HG03135 (cell line): ENCODE data around the gene SRGN.
"Not testable (repeated sequence)": the region's sequence is repeated elsewhere in the genome, so short reads cannot be mapped to it uniquely, and the experiment has no call there.

ENCODE experiments used
- ATAC-seq: cut with Tn5 transposase; IDR thresholded peaks from one replicate; pipeline ENCODE4 v1.9.1; 2021; ENCODE audit warnings: mild to moderate bottlenecking, moderate library complexity; ENCODE audit not compliant: unreplicated experiment

SRGN gene

GRCh38 chr10:69087590-69088470 is at the start of gene SRGN:
Gene SRGN (plus strand): TSS chr10:69088103. CDS start chr10:69088158, 55 bp downstream.
- ATAC-seq = peak; percentile 50

- ATAC-seq = not testable (repeated sequence)
Measured at GRCh38 chr10:69040904-69041303, 47.0 kb upstream of the SRGN start.

- ATAC-seq = no peak
Measured at GRCh38 chr10:69042417-69042816, 45.5 kb upstream of the SRGN start.

DNA sequence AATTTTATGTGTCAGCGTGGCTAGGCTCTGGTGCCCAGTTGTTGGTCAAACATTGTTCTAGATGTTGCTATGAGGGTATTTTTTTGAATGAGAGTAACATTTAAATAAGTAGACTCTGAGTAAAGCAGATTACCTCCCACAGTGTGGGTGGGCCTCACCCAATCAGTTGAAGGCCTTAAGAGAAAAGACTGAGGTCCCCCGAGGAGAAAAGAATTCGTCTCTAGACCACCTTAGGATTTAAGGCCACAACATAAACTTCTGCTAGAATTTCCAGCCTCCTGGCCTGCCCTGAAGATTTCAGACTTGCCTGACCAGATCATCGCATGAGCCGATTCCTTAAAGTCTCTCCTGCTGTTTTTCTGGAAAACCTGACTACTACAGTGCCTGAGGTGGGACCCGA is 45.1 kb upstream of the SRGN start:
- ATAC-seq = no peak

- no peak for ATAC-seq
Measured at GRCh38 chr10:69043931-69044531, 43.9 kb upstream of the SRGN start.

- no peak for ATAC-seq
Measured at GRCh38 chr10:69044546-69044945, 43.4 kb upstream of the SRGN start.

DNA sequence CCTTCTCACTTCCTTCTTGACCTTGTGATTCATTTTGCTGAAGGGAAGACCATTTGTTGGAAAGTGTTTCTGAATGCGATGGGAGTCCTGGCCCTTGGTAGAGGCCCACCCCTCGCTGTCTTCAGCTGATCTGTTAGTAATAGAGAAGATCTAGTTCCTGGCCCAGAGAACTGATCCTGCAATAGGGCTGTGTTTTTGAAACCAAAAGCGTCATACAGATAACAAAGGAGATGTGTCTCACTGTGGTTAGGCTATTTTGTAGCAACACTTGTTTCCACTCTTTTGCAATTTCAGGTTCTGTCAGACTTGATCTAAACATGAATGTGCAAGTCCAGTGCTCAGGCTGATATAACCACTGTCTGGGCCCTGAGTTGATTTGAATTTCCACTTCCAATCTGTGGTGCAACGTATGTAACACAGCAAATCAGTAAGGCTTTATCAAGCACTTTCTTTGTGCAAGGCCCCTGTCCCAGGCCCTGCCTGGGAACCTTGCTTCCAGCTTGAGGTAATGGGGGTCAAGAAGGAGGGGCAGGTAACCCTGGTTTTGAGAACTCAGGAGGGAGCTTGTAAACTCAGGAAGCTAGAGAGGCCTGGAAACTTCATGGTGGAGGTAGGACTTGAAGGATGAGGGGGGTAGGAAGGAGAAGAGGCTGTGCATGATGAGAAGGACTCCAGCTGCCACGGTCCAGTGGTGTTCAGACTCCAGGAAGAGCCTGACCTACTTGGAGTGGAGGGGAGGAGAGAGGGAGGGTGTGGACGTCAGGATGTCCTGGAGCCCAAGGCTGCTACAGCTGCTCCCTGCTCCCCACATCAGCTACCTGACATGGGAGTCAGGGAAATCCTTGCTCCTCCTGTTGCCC is 42.2 kb upstream of the SRGN start:
- peak; percentile 70 for ATAC-seq

DNA sequence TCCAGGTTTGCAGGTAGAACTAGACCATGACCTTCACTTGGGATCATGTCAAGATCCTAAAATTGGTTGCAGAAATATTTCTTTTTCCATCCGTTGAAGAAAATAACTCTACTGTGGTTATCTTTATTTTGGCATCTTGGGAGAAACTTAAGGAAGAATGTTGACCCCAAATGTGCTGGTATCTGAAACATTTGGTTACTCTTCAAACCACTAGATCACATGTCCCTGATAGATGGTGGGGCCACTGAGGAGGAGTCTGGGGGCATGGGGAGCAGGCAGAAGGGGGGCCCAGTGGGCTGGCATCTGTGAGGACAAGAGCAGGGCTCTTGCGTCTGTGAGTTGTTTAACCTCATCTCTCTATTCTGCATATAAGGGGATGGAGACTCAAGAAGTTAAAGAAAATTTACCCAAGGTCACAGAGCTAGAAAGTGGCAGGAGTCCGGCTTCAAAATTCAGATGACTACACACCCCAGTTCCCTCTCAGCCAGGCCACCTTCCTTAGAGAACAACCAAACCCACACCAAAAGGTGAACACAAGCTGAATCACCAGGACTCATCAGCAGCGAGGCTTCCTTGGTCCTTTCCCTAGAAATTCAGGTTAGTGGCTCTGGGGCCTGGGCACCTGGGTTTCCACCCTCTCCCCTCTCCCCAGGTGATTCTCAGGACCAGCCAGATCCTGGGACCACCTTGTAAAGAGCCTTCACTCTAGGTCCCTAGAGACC is 40.6 kb upstream of the SRGN start:
- no peak for ATAC-seq

- ATAC-seq = no peak
Measured at GRCh38 chr10:69048103-69048502, 39.8 kb upstream of the SRGN start.

GRCh38 chr10:69049566-69049961 is 38.3 kb upstream of the SRGN start:
- ATAC-seq = no peak

GRCh38 chr10:69051303-69051702 is 36.6 kb upstream of the SRGN start:
- ATAC-seq = no peak

- ATAC-seq = no peak
Measured at GRCh38 chr10:69051710-69052487, 36.0 kb upstream of the SRGN start.

DNA sequence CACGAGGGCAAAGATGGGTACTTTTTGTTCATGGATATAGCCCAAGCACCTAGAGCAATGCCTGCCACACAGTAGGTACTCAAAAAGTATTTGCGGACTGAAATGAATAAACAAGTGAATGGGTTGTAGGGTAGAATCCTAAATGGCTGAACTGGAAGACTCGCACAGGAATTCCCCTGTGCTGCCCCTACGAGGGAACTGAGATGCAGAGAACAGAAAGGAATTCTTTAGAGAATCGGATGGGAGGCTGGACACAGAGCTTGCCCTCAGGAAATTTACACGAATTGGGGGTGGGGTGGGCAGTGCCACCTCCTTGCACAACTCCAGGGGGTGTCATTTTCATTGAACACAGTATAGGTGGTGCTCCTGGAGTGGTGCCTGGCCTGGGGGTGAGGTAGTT is 35.2 kb upstream of the SRGN start:
- no peak for ATAC-seq

DNA sequence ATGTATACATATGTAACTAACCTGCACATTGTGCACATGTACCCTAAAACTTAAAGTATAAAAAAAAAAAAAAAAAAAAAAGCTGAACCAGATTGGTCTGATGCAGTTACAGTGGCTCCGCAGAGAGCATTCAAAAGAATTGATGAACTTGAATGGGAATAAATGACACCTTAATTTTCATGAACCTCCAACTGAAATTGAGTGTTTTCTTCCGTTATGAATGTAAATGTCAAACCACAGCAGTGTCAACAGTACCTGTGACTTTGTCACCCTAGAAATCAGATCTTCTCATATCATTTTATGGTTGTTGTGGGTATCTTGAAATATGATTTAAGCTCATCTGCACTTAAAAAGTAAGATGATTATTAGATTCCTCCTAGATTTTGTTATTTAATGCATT is 32.7 kb upstream of the SRGN start:
- no peak for ATAC-seq

- ATAC-seq = no peak
Measured at GRCh38 chr10:69056129-69056528, 31.8 kb upstream of the SRGN start.

DNA sequence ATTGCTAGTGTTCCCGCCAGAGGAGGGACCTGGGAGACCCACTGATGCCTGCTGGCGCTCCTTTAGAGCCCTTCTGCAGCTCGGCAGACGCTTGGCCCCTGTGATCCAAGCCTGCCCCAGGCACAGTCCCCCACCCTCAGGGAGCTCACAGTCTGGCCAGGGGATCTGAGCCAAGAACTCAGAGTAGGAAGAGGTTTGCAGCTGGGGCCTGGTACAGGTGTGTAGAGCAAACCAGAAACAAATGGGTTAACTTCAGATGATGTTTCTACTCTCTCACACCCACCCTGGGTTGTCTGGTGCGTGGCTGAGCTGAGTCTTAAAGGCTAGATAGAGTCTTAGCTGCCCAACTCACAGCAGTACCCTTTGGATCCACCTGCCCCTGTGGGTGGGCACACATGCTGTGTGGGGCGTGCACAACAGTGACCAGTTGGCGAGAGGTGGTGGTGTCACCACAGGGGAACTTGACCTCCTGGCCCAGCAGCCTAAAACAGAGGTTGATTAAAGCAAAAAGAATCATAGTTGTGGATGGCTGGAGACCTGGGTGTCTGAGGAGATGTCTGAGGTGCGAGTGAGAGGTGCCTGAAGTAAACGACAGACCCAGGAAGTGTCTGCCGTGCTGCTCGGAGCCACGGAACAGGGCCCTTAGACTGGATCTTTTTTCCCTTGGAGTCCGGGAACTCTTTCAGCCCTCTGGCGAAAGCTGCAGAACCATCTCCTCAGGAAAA is 31.2 kb upstream of the SRGN start:
- ATAC-seq = no peak

DNA sequence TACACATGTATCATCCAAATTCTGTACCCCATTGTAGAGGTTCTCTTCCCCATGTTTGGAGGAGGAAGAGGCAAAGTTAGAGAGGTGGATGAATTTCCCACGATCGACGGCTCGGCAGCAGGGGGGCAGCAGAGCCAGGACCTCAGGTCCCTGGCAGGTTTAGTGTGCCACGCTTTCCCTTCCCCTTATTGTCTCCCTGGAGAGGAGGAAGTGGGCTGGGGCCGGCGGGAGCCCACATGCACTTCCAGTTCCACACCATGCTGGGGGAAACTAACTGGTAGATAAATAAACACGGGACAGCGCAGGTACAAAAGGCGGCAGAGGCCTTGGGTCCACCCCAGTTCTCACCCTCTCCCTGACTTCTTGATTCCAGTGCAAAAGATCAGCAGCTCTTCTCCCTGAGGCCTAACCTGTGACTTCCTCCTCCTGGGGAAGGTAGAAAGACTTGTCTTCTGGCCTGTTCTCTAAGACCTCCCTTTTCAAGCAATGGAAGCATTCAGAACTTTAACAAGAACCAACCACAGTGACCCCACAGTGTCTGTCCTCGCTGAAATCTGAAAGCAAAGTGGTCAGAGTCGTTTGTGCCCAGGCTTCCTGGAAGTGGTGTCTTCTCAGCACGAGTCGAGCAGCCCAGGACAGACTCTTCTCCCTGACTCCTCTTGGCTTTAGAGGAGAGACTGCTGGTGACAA is 30.5 kb upstream of the SRGN start:
- no peak for ATAC-seq

DNA sequence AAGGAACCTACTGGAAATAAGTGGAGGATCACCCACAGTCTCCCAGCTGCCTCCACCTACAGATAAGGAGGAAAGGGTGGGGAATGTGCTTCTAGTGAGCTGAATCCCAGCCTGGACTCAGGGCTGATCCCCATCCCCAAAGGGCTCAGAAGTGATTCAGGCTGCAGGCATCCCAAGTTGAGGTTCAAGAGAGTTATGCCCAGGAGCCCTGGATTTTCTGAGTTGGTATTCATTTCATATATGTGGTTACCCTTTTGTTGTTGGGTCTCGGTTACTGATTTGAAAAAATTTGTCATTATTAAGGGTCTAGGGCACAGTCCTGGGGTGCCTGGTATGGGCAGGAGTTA is 30.0 kb upstream of the SRGN start:
- no peak for ATAC-seq
